Activated naive CD4-positive, alpha-beta T cell treated with anti-CD3 and anti-CD28 coated beads for 36 hours (primary cell): ENCODE measurements around the gene AGBL3. TPM values are rescaled to one million over a fixed set of nuclear protein-coding genes. Genes with fewer than 3 reads are reported as not detected.

Experiments
- CTCF ChIA-PET: fragments of 350-600 bp; sonication (Branson Sonifier 250); formaldehyde crosslinking; loops from one replicate; lab custom pipeline; 2021; ENCODE audit warnings: antibody characterized with exemption; lab: Charles Lee
- DNase-seq: peaks from one replicate; pipeline ENCODE4 v3.0.0-alpha.2; 2020
- H3K27ac Mint-ChIP-seq: one replicate; pipeline ENCODE4 v1.8.0; 2021; ENCODE audit warnings: mild to moderate bottlenecking, mixed read lengths
- H3K27me3 Mint-ChIP-seq: one replicate; pipeline ENCODE4 v1.8.0; 2021; ENCODE audit warnings: low read depth, mixed read lengths
- H3K36me3 Mint-ChIP-seq: one replicate; pipeline ENCODE4 v1.8.0; 2021; ENCODE audit warnings: low read depth, mixed read lengths
- H3K4me1 Mint-ChIP-seq: one replicate; pipeline ENCODE4 v1.8.0; 2021; ENCODE audit warnings: low read depth, mixed read lengths
- H3K4me3 Mint-ChIP-seq: one replicate; pipeline ENCODE4 v1.8.0; 2021; ENCODE audit warnings: mild to moderate bottlenecking, moderate library complexity, mixed read lengths
- H3K9me3 Mint-ChIP-seq: one replicate; pipeline ENCODE4 v1.8.0; 2021; ENCODE audit warnings: mixed read lengths
- intact Hi-C: fragments of 100-400 bp; cut with micrococcal nuclease; formaldehyde crosslinking; loops from one replicate; pipeline ENCODE4 v1.15.1; 2023
- total RNA-seq, 2 experiments: library from RNA; stranded (reverse); gene quantifications; one replicate each; pipeline ENCODE4 v1.2.3, GENCODE V29; 2021

AGBL3 gene
- total RNA-seq, 2 experiments from 2014 or later, result 2.6 to 3.6 TPM

DNA sequence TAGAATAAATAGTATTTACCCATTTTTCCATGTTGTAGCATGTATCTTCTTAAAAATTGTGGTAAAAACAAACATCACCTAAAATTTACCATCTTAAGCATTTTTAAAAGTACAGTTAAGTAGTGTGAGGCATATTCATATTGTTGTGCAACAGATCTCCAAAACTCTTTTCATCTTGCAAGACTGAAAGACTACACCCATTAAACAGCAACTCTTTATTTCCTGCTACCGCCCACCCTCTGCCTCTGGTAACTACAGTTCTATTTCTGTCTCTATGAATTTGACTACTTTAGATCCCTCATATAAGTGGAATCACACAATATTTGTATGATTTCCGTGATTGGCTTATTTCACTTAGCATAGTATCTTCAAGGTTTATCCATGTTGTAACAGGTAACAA is 40.0 kb upstream of the AGBL3 start:
- H3K4me3 Mint-ChIP-seq, result no peak overlapping the region
- CTCF ChIA-PET, result interaction anchor here (0.7 to 1.8 kb wide), 3 partner anchors 222 to 313 kb away, joined by 3 to 6 read pairs (median 4); partner anchors contain the start of gene CYREN
- H3K4me1 Mint-ChIP-seq, result peaks cover 16% of the 10 kb centered on the region
- no peaks in the 10 kb centered on the region for H3K9me3 Mint-ChIP-seq
- H3K27me3 Mint-ChIP-seq, result no peaks in the 10 kb centered on the region
- no peak overlapping the region for H3K27ac Mint-ChIP-seq
- intact Hi-C loops, result loop anchor here (2.0 kb wide), 2 partner anchors 25 to 225 kb away; partner anchors contain the start of gene CYREN
- H3K36me3 Mint-ChIP-seq, result no peaks in the 10 kb centered on the region
- DNase-seq, result peak; percentile 53

DNA sequence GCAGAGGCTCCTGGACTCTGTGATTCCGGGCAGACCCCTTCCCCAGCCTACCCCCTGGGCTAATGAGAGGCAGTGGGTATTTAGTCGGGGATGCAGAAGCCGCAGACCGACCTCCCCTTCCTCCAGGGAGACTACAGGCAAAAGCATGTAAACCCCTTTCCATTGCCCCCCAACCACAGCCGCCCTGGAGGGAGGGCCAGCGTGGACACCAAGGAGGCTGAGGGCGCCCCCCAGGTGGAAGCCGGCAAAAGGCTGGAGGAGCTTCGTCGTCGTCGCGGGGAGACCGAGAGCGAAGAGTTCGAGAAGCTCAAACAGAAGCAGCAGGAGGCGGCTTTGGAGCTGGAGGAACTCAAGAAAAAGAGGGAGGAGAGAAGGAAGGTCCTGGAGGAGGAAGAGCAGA is 39.0 kb upstream of the AGBL3 start:
- no peak overlapping the region for H3K27ac Mint-ChIP-seq
- H3K27me3 Mint-ChIP-seq, result no peaks in the 10 kb centered on the region
- H3K36me3 Mint-ChIP-seq, result no peaks in the 10 kb centered on the region
- DNase-seq, result no peak
- peaks cover 16% of the 10 kb centered on the region for H3K4me1 Mint-ChIP-seq
- H3K9me3 Mint-ChIP-seq, result no peaks in the 10 kb centered on the region
- H3K4me3 Mint-ChIP-seq, result no peak overlapping the region
- CTCF ChIA-PET, result interaction anchor here (0.6 kb wide), 1 partner anchor 13 kb away, joined by 4 read pairs; no protein-coding TSS in a partner anchor
- intact Hi-C loops, result loop anchor here (2.0 kb wide), 2 partner anchors 27 to 223 kb away; partner anchors contain the start of gene CYREN

DNA sequence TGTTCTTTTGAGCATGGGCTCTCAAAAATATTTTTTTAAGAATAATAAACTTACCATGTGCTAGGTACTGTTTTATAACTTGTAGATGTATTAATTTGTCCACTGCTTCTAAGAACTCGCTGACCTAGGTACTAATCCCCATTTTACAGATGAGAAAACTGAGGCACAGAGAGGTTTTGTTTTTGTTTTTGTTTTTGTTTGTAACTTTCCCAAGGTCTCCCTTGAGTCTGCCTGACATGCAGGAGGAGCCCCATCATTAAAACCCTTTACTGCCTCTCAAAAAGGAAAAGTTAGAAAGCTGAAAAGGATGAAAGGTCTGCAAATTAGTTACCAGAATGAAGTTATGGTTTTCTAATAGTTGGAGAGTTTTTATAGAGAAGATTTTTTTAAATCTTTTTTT is 38.5 kb upstream of the AGBL3 start:
- CTCF ChIA-PET, result no interaction called here
- Mint-ChIP-seq H3K4me3 (no peak overlapping the region), H3K4me1 (peaks cover 16% of the 10 kb centered on the region), H3K27me3 (no peaks in the 10 kb centered on the region), H3K9me3 (no peaks in the 10 kb centered on the region), H3K36me3 (no peaks in the 10 kb centered on the region), H3K27ac (no peak overlapping the region)
- intact Hi-C loops, result loop anchor here (2.0 kb wide), 2 partner anchors 27 to 223 kb away; partner anchors contain the start of gene CYREN
- DNase-seq, result no peak

DNA sequence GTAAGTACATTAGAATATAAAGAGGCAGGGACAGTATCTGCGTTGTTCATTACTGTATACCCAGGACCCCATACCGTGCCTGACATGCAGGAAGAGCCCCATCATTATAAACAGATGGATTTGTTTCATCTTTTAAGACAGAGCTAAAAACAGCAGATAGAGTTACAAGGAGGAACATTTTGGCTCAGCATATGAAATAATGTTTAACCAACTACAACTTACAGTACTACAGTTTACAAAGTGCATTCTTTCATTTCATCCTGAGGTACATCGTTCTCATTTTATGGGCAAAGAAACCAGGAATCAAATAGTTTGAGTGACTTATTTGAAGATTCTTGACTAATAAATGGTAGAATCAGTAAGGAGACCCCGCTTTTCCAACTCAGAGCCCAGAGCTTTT is 38.1 kb upstream of the AGBL3 start:
- Mint-ChIP-seq H3K27ac (no peak overlapping the region), H3K4me1 (peaks cover 16% of the 10 kb centered on the region), H3K36me3 (no peaks in the 10 kb centered on the region), H3K9me3 (no peaks in the 10 kb centered on the region), H3K4me3 (no peak overlapping the region), H3K27me3 (no peaks in the 10 kb centered on the region)
- DNase-seq, result no peak
- CTCF ChIA-PET, result no interaction called here
- intact Hi-C loops, result no loop called here

DNA sequence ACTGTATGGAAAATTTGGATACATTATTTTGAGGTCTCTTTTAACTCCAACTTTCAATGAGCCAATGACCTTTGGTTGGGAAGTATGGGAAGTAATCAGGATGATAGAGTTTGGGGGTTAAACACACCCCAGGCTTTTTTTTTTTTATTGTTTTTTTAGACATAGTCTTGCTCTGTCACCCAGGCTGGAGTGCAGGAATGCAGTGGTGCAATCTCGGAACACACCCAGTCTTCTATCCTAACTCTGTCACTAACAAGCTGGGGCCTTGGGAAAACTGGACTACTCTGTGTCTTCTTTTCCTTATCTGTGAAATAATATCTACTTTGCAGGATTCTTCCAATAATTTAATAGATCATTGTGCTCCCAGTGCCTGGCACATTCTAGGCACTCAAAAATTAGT is 37.6 kb upstream of the AGBL3 start:
- H3K9me3 Mint-ChIP-seq, result no peaks in the 10 kb centered on the region
- no peaks in the 10 kb centered on the region for H3K36me3 Mint-ChIP-seq
- CTCF ChIA-PET, result no interaction called here

DNA sequence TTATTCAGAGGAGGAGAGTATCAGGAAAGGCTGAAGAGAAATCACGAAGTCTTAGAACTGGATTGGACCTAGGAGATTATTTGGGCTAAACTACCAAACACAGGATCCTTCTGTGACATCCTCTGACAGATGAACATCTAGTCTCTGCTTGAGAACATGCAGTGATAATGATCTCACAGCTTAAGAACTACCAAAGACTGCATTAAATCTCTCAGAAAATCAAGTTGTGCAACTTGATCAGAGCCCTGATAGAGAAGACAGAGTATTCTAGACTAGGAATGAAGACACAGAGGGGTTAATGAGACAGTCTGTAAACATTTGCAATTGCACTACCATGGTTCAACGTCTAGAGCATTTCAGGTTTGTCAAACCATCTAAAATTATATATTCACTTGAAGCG is 37.1 kb upstream of the AGBL3 start:
- CTCF ChIA-PET, result no interaction called here
- intact Hi-C loops, result no loop called here
- H3K9me3 Mint-ChIP-seq, result no peaks in the 10 kb centered on the region

More for the DNA sequence above, 37.6 kb upstream of the AGBL3 start:
- no peak overlapping the region for H3K27ac Mint-ChIP-seq
- H3K4me3 Mint-ChIP-seq, result no peak overlapping the region
- H3K4me1 Mint-ChIP-seq, result peaks cover 16% of the 10 kb centered on the region
- no peaks in the 10 kb centered on the region for H3K27me3 Mint-ChIP-seq
- intact Hi-C loops, result no loop called here
- no peak for DNase-seq

DNA sequence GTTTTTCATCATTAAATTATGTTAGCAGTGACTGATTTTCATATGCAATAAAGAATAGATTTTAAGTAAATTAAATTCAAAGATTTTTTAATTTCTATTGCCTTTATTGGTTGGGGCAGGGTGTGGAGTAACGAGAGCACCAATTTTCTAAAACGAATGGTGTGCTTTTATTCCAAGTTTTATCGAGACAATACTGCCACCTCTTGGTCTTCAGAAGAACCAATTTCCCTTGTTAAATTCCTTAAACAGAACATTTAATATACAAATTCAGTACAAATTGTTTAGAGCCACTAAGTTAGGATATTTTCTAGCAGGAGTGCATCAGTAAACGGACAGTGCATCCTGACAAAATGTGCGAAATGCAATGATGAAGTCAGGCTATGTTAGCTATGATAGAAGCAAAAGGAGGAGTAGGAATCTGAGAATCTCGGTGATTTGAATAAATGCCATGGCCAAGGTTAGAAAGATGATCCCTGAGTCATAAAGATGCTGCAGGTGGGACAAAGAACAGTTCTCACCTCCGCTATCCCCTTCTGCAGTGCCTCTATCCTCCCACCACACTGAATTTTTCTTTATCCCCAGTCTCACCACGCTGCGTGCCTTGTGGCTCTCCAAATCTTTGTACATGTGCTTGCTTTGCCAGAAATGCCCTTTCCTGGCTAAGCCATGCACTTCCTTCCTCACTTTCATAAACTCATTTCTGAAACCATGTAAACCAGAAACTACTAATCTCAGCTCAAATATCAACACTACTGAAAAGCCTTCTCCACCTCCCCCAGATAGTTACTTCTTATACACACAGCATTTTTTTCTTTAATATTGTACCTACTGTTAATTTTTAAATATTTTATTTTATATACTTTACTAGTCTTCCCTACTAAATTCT is 31.9 kb upstream of the AGBL3 start:
- Mint-ChIP-seq H3K4me1 (no peaks in the 10 kb centered on the region), H3K9me3 (no peaks in the 10 kb centered on the region), H3K4me3 (no peak overlapping the region), H3K27ac (no peak overlapping the region), H3K27me3 (no peaks in the 10 kb centered on the region), H3K36me3 (no peaks in the 10 kb centered on the region)
- no peak for DNase-seq
- CTCF ChIA-PET, result interaction anchor here (0.8 to 2.4 kb wide), 20 partner anchors 9 to 347 kb away, joined by 3 to 8 read pairs (median 4); no protein-coding TSS in a partner anchor
- intact Hi-C loops, result loop anchor here (1.0 to 5.0 kb wide), 7 partner anchors 204 to 522 kb away; partner anchors contain the start of gene CYREN

More for the DNA sequence above, 37.1 kb upstream of the AGBL3 start:
- Mint-ChIP-seq H3K27me3 (no peaks in the 10 kb centered on the region), H3K27ac (no peak overlapping the region), H3K4me1 (peaks cover 16% of the 10 kb centered on the region), H3K36me3 (no peaks in the 10 kb centered on the region), H3K4me3 (no peak overlapping the region)
- no peak for DNase-seq

DNA sequence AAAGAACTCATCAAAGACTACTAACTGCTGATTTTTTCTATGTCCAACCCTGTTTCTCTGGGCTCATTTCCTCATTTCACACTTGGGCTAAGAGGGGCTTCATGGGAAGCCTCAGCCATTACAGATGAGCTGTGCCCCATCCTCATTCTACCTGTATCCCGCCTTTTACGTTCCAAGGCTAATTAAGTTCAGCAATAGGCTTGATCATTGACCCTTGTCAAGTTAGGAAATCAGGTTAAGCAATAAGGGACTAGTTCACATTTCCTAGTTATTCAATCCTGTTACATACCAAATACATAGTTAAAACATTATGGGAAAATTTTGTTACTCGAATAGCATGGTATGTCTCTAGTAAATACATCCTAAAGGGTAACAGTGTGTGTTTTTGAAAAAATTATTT is 29.3 kb upstream of the AGBL3 start:
- CTCF ChIA-PET, result interaction anchor here (0.6 to 1.1 kb wide), 4 partner anchors 13 to 232 kb away, joined by 3 to 8 read pairs (median 4); no protein-coding TSS in a partner anchor
- H3K27ac Mint-ChIP-seq, result no peak overlapping the region

DNA sequence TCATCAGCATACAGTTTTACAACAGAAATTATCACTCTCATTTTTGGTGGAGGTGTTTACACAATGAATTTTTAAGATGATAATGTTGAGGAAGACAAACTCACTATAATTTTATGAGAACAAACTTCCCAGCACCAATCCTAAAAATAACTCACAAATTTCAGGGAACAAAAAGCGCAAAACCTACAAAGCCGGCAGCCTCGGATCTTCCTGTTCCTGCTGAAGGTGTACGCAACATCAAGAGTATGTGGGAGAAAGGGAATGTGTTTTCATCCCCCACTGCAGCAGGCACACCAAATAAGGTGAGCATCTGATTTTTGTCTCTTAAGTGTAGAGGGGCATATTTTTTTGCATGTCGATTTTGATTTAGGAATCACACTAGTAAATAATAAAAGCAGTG is 26.5 kb upstream of the AGBL3 start:
- no peaks in the 10 kb centered on the region for H3K9me3 Mint-ChIP-seq
- DNase-seq, result no peak
- H3K4me1 Mint-ChIP-seq, result no peaks in the 10 kb centered on the region
- peaks cover 3% of the 10 kb centered on the region for H3K27me3 Mint-ChIP-seq
- intact Hi-C loops, result no loop called here
- no peak overlapping the region for H3K27ac Mint-ChIP-seq
- no peaks in the 10 kb centered on the region for H3K36me3 Mint-ChIP-seq
- H3K4me3 Mint-ChIP-seq, result no peak overlapping the region
- CTCF ChIA-PET, result interaction anchor here (0.6 to 1.1 kb wide), 2 partner anchors 160 to 211 kb away, joined by 3 to 6 read pairs; no protein-coding TSS in a partner anchor

More for the DNA sequence above, 29.3 kb upstream of the AGBL3 start:
- Mint-ChIP-seq H3K4me3 (no peak overlapping the region), H3K27me3 (no peaks in the 10 kb centered on the region), H3K9me3 (no peaks in the 10 kb centered on the region), H3K36me3 (no peaks in the 10 kb centered on the region), H3K4me1 (no peaks in the 10 kb centered on the region)
- no peak for DNase-seq
- intact Hi-C loops, result no loop called here

DNA sequence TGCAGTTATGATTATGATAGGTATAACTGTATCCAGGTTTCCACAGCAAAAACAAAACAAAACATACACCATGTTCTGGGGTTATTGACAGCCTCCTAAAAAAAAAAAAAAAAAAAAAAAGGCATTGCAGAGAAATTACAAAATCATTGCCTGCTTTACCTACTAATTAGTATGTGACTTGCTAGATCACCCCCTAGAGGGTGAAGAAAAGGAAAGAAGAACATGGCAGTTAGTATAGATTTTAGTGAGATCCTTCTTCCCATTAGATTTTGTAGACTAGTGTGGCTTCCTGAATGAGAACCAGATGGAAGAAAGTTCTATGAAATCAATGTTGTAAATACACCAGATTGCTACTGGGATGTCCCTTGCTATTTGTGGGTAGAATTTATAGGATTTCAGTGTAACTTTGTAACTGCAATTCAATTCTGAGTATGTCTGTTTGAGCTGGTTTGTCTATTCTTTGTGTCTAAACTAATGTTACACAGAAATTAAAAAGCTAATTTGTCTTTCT is 24.0 kb upstream of the AGBL3 start:
- no peak for DNase-seq
- CTCF ChIA-PET, result no interaction called here
- intact Hi-C loops, result no loop called here
- Mint-ChIP-seq H3K4me1 (peaks cover 2% of the 10 kb centered on the region), H3K4me3 (no peak overlapping the region), H3K36me3 (no peaks in the 10 kb centered on the region), H3K9me3 (no peaks in the 10 kb centered on the region), H3K27ac (no peak overlapping the region), H3K27me3 (peaks cover 3% of the 10 kb centered on the region)

DNA sequence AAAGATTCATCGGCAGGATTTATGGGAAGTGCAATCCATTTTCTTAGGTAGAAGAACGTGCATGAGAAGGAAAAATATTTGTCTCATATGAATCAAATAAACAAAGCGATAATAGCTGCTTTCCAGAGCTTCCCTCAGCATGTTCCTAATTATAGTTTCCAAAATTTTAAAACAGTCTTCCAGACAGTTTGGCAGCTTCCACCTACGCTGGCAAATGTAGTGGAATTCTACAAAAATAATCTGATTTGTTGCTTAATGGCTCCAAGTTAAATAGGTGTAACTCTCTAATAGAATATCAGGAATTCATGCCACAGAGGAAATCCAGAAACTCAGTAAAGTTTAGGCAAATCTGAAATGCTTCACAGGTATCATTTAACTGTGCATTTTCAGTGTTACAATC is 23.3 kb upstream of the AGBL3 start:
- H3K9me3 Mint-ChIP-seq, result no peaks in the 10 kb centered on the region
- peaks cover 3% of the 10 kb centered on the region for H3K27me3 Mint-ChIP-seq
- H3K4me3 Mint-ChIP-seq, result no peak overlapping the region
- H3K27ac Mint-ChIP-seq, result no peak overlapping the region
- H3K36me3 Mint-ChIP-seq, result no peaks in the 10 kb centered on the region
- intact Hi-C loops, result no loop called here
- DNase-seq, result no peak
- CTCF ChIA-PET, result no interaction called here
- peaks cover 6% of the 10 kb centered on the region for H3K4me1 Mint-ChIP-seq

DNA sequence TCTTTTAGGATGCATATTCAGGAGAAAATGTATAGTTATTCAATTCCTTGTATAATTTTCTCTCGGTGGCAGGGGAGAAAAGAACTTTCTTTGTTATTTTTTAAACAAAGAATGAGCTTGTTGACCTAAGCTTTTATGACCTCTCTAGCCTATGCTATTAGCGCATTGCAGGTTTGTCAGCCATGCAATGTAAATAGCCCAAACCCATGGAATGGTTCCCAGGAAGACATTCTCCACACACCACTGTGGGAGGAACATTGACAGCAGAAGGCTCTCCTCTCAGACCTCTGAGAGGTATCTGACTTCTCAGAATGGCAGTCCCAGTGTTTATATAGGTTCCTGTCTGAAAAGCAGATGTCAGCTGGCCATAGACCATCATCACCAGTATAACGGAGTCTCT is 19.6 kb upstream of the AGBL3 start:
- peaks cover 8% of the 10 kb centered on the region for H3K4me1 Mint-ChIP-seq
- intact Hi-C loops, result no loop called here
- H3K27ac Mint-ChIP-seq, result no peak overlapping the region
- no peak for DNase-seq
- CTCF ChIA-PET, result interaction anchor here (0.8 to 1.4 kb wide), 2 partner anchors 13 to 88 kb away, joined by 3 read pairs; no protein-coding TSS in a partner anchor
- H3K4me3 Mint-ChIP-seq, result no peak overlapping the region
- H3K27me3 Mint-ChIP-seq, result peaks cover 3% of the 10 kb centered on the region
- no peaks in the 10 kb centered on the region for H3K36me3 Mint-ChIP-seq
- H3K9me3 Mint-ChIP-seq, result no peaks in the 10 kb centered on the region
